NCI-H345 treated with DMSO at 0.1 percent for 48 hours (cell line): ENCODE results near the gene SPTLC2.

Source experiments
- DNase-seq: peaks from one replicate; lab custom pipeline; 2025; ENCODE audit not compliant: unreplicated experiment; lab: John Stamatoyannopoulos, UW

SPTLC2 gene

GRCh38 chr14:77473921-77474320, 142.5 kb downstream of the SPTLC2 start:
- DNase-seq, result no peak

GRCh38 chr14:77470224-77470870, 146.1 kb downstream of the SPTLC2 start:
- DNase-seq, result no peak

- no peak for DNase-seq
These were observed 146.9 kb downstream of the SPTLC2 start for GRCh38 chr14:77469539-77469938.

GRCh38 chr14:77469067-77469505, 147.4 kb downstream of the SPTLC2 start:
- no peak for DNase-seq

GRCh38 chr14:77467801-77468200, 148.6 kb downstream of the SPTLC2 start:
- no peak for DNase-seq

- DNase-seq, result peak; percentile 16
These were observed 157.2 kb downstream of the SPTLC2 start for GRCh38 chr14:77459072-77459723.

- no peak for DNase-seq
These were observed 158.0 kb downstream of the SPTLC2 start for GRCh38 chr14:77458249-77458950.

GRCh38 chr14:77457522-77458248, 158.8 kb downstream of the SPTLC2 start, which contains the start of the genes AHSA1 and VIPAS39:
Gene AHSA1 (plus strand): TSS chr14:77458093. CDS start chr14:77458190, 97 bp downstream.
Gene VIPAS39 (minus strand): TSS chr14:77457601. CDS start chr14:77454102, 3,499 bp downstream.
- DNase-seq, result peak; percentile 99

- no peak for DNase-seq
These were observed 159.3 kb downstream of the SPTLC2 start for GRCh38 chr14:77457115-77457521.
